Astrocyte (in vitro differentiated cells and primary cell): ENCODE data around the gene APOH.

ENCODE experiments used
- EZH2 ChIP-seq: IDR thresholded peaks from 2 replicates; pipeline ENCODE4 v1.6.1; 2012; ENCODE audit warnings: mild to moderate bottlenecking, low read length, inconsistent platforms; ENCODE audit not compliant: insufficient read depth
- TF ChIP-seq, protein P1 (sequence below): IDR thresholded peaks from 2 replicates; pipeline ENCODE4 v1.5.1; 2011; ENCODE audit warnings: low read depth, mild to moderate bottlenecking, inconsistent platforms, low read length, moderate library complexity; ENCODE audit not compliant: insufficient read depth

DNA sequence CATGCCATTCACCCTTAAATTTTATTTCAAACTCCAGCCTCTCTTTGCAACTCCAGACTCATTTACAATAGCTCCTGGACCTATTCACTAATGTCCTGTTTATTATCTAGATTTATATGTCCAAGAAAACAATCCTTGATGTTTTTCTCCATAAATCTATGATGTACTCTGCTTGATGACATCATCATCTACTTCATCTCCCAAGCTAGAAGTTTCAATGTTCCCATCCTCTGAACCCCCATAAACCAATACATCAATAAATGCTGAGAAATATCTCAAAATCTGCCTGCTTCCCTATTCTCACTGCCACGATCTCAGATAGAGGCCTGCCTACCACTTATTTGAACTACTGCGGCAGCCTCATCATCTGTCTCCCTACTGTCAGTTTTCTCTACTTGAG, 41.5 kb downstream of the APOH start:
- TF ChIP-seq, protein P1, sequence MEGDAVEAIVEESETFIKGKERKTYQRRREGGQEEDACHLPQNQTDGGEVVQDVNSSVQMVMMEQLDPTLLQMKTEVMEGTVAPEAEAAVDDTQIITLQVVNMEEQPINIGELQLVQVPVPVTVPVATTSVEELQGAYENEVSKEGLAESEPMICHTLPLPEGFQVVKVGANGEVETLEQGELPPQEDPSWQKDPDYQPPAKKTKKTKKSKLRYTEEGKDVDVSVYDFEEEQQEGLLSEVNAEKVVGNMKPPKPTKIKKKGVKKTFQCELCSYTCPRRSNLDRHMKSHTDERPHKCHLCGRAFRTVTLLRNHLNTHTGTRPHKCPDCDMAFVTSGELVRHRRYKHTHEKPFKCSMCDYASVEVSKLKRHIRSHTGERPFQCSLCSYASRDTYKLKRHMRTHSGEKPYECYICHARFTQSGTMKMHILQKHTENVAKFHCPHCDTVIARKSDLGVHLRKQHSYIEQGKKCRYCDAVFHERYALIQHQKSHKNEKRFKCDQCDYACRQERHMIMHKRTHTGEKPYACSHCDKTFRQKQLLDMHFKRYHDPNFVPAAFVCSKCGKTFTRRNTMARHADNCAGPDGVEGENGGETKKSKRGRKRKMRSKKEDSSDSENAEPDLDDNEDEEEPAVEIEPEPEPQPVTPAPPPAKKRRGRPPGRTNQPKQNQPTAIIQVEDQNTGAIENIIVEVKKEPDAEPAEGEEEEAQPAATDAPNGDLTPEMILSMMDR, result no peak
- TF ChIP-seq EZH2, result no peak
